Retina (tissue), 1 donor: ENCODE results near the gene ANKFN1.

ENCODE experiments used
- DNase-seq: peaks from one replicate; pipeline ENCODE4 v3.0.0-alpha.2; 2016

ANKFN1 gene

DNA sequence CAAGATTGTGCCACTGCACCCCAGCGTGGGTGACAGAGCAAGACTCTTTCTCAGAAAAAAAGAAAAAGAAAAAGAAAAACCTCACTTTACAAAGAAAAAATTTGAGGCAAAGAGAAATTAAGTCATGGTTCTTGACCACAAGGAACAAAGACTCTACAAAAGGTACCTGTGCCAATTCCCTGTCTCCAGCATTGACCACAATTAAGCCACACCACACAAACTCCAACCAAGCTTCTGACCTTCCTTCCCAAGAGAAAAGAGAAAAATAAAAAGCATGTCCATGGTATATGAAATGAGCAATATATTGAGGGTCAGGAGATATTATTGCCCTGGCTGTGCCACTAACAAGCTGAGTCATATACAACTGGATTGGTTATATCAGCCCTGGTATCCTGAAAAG, 293.9 kb downstream of the ANKFN1 start:
- DNase-seq: no peak

DNA sequence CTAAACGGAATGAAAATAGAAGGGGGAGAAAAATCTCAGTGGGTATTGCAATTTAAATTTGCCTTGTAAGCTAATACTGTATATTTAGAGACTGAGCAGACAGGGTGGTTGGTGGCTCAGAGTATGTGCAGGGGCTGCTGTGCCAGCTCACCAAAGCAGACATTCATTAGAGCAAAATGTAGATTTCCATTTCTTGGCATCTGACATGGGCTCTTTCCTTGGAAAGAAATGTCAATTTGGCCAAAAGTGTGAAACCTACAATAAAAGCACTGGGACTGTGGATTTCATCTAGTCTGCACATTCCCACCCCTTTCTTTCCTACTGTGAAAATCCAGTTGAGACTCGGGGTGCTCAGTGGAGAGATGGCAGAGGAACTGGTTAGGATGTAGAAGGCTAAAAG, 295.1 kb downstream of the ANKFN1 start:
- no peak for DNase-seq

DNA sequence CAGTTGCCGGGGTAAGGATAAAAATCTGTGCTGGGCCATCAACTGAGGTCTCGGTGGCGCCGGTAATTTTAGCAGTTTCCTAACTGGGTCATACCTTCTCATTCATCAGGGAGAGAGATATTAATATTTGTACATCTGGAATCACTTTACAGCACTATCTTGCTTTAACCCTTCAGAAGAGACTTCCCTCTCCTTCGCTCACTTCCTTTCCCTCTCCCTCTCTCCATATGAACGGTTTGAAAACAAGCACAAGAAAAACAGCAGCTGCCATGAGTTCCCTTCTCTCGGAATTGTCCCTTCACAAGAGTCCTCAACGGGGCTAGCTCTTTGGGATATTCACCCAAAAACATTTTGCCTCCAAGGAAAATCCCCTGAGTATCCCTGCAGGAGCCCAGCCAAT, 295.9 kb downstream of the ANKFN1 start:
- no peak for DNase-seq

DNA sequence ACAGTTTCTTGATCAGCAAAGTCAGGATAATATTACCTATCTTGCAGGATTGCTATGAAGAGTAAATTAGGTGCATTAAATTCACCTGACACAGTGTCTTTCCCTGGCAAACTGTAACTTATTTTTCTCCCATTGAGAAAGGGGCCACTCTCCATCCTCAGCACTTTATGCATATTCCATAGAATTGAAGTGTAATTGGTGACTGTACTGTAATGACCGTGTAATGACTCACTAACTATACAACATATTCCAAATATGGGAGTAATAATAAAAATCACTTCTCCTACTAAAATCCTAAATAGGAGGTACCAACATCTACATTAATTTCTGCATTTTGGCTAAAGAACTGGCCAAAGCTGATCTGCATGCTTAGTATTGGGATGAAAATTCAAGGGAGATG, 298.4 kb downstream of the ANKFN1 start:
- no peak for DNase-seq

DNA sequence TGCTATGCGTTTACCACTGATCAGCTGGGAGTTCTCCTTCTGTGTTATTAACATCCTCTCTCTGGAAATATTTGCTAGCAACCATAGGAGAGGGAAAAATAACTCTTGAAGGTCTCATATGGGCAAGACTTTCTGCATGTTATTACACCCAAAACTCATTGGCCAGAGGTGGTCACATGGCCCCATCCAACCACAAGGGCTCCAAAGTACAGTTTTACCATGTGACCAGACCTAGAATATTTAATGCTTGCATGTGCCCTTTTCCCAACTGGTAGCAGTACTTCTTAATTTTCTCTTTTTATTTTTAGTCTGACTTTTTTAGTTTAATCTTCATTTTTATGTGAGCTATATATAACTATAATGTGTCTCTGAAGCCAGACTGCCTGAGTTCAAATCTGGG, 299.2 kb downstream of the ANKFN1 start:
- DNase-seq: no peak

DNA sequence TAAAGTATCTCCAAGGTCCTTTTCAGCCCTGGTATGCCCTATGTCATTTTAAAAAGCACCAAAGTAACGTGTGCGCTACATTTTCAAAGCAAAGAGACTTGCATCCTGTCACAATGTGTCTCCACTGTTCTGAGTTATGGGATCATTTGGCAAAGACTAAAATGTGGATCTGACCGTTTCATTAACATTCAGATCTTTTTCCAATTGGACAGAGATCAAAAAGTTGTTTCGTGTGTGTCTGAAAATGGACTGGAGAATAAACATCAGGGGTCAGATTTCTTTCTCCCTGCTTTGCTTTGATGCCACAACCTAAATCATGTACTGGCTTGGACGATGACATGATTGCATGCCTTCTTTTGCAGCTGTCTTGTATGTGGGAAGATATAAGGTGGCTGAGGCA, 304.2 kb downstream of the ANKFN1 start:
- no peak for DNase-seq

DNA sequence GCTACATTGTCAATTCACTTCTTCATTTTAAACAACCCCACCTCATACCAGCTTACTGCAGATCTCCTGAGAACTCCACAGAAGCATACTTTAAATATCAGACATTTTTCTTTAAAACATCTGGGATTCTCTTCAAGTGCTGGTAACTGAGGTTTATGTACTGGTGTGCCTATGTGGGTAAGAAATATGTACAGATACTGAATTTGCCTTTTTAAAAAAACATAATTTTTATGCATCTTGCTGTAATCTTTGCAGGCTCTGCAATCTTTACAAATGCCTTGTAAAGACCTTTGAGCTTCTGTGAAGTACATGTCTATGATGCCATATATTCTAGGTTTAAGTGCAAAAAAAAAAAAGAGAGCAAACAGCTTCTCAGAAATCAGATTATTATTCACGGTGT, 312.6 kb downstream of the ANKFN1 start:
- DNase-seq: no peak

DNA sequence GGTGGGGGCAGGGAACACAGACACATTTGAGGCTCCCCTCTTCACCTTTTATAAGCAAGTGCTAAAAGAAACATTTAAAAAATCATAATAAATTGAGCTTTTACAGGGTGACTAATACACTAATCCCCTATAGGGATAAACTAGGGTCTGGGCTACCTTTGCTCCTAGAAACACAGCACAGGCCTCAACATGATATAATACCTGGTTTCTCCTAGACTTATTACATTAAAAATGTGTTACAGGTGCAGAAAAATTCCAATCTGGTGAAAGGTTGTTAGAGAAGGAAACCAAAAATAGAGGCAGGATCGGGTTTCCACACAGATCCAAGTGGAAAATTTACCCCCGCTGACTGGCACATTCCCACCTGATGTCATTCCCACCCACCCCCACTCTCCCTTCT, 315.6 kb downstream of the ANKFN1 start:
- no peak for DNase-seq

DNA sequence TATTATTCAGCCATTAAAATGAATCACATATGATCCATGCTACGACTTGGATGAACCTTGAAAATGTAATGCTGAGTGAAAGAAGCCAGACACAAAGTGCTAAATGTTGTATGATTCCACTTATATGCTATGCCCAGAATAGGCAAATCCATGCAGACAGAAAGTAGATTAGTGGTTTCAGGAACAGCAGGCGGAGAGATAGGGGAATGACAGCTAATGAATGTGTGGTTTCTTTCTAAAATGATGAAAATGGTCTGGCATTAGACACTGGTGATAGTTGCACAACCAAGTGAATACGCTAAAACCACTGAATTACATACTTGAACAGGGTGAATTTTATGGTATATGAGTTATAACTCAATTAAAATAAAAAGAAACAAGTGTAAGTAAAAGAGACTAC, 318.4 kb downstream of the ANKFN1 start:
- DNase-seq: no peak

DNA sequence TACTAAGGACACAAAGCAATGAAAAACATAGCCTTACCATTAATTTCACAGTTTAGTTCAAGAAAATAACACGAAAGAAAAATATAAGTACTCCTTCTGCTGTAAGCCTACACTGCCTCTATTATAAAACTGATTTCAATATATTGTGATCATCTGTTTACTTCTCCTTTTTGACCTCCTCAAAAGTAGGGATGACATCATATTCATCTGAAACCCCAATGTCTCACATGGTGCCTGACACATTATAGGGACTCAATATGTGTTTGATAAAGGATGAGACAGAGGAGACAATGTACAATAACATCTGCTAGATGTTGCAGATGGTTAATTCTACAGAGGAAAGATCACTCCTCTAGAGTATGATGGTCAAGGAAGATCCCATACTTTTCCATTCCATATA, 321.8 kb downstream of the ANKFN1 start:
- DNase-seq: no peak

DNA sequence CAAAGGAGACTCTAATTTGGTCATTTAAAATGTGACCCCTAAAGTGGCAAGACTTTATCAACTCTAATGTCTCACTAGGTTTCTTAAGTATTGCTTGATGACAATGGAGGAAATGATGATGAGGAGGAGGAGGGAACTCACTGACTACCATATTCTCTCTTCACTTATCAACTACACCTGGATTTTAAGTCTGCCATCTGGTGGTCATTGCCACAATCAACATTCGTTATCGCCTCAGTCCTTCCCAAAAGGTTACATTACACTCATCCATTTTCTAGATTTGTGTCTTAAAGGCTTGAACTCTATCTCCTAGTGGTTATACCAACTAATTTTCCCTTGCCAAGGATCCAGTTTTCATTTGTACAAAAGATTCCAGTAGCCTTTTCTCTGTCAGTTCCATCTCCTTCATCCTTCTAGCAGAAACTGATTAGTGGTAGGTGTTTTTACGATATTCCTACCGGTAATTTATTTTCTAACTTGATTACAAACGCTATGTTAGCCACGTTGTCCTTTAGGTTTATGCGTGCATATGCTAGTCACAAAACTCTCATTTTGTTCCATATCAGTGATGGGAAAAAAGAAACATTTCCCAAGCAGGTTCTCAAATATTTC, 325.7 kb downstream of the ANKFN1 start:
- DNase-seq: no peak

DNA sequence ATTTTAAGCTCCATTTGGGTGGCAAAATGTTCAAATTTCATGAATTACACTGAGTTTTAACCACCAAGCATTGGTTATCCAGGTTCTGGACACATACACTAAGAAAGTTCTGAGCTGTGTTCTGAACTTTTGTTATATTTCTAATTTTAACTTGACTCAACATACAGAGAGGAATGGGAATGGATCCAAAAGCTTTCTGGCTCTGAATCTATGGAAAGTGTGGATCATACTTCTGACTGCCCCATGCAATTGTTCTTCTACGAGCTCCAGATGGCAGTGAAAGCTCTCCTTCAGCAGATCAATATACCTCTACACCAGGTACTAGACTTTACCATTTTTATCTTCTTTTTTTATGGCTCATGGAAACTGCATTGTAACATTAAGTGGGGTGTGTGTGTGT, 327.2 kb downstream of the ANKFN1 start:
- DNase-seq: no peak

DNA sequence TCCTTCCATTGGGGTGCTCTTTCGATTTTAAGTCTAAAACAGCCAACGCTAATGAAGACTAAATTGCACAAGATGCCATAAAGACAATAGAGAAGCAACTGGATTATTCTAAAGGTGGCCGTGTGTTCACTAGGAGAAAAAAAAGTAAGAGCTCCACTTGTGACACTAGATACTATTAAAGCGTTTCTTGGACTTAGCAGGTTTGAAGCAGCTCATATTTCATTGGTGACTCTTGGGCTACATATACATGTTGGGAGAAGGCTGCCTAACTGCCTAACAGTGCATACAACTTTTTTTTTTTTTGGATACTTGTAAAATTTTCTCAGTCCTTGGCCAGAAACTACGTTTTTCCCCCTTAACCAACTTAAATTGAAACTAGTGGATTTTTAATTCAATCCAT, 328.4 kb downstream of the ANKFN1 start:
- DNase-seq: no peak

DNA sequence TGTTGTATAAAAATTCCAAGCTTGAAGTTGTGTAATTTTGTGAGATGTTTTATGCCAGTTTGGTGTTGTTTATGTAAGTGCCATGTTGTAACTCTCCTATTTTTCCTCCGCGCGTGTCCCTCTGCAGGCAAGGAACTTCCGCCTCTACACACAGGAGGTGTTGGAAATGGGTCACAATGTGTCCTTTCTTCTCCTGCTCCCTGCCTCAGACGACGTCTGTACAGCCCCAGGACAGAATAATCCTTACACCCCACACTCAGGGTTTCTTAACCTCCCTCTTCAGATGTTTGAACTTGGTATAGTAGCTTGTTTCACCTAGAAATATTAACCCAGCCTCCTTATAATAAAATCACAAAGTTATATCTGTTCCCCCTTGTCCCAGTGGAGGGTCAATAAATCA, 329.0 kb downstream of the ANKFN1 start:
- DNase-seq: no peak

DNA sequence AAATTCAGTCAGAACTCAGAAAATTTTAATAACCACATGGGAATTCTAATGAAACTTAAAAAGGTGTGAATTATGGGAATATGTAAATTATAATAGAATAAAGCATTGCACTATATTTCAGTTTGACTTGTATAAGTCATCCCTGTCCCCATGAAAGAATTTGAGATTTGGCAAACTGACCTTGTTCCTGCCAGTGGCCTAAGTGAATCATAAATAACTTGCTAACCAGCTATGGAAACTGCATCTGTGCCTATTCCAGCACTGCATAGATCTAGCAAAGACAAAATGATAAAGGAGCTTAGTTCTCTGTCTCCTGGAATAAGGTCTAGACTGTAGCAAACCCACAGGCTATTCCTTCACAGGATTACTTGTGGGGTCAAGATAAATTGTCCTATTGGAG, 333.5 kb downstream of the ANKFN1 start:
- DNase-seq: no peak

DNA sequence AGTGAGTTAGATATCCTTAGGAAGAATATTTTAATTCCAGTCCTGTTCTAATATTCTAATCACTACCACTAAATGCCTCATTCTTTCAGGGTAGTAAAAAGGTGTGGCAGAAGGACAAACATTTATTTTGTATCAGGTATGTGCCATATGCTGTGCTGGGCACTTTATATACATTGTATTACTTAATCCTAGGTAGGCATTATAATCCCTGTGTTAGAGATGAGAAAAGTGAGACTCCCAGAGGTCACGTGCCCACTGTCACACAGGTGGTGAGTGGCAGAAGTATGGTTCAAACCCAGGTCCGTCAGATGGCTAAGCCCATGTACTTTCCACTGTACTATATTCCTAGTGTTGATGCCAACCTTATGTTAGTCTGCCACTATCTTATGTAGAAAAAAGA, 335.5 kb downstream of the ANKFN1 start:
- no peak for DNase-seq

DNA sequence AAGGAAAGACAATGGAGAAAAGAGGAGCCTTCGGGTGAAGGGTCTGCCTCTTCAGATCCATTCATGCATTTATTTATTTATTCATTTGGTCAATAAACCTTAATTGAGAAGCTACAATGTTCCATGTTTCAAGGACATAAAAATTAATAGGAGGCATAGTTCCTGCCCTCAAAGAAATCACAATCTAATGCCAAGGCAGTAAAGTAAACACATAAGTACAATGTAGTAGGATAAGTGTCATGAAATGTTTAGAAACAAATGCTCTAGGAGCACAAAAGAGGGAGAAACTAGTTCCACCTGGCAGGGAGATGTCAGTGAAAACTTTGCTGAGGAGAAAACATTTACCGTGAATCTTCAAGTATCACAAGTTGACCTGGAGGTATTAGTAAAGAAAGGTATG, 336.7 kb downstream of the ANKFN1 start:
- no peak for DNase-seq

DNA sequence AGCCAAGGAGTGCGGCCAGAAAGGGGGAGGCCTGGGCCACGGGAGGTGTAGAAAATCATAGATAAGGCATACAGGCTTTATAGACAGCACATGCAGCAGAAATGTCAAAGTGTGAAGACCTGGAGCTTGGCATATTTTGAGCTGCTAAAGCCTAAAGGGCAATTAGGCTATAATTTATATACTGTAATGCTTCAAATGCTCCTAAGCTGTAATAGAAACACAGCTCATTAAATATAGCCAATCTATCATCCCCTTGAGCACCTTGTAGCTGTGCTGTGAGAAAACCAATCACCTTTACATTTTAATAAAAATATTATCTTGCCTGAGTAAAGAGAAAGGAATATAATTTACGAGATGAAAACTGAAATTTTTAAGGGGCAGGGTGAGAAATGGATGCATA, 342.3 kb downstream of the ANKFN1 start:
- no peak for DNase-seq

DNA sequence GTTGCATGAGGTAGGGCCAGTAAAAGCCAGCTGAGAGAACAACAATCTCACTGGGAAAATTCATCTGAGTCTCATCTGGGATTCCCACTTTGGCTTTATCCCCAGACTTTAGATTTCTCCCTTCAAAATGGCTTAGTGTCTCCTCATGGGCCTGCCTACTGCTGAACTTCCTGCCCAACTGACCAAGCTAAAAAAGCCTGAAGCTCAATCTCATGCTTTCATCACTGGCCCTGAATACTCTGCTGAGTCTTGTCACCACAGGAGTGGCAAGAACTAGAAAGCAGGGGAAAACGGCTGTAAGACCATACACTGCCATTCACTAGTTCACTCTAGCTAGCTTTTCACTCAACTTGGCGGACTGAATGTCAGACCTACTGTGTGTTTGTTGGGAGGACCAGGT, 343.9 kb downstream of the ANKFN1 start:
- no peak for DNase-seq

DNA sequence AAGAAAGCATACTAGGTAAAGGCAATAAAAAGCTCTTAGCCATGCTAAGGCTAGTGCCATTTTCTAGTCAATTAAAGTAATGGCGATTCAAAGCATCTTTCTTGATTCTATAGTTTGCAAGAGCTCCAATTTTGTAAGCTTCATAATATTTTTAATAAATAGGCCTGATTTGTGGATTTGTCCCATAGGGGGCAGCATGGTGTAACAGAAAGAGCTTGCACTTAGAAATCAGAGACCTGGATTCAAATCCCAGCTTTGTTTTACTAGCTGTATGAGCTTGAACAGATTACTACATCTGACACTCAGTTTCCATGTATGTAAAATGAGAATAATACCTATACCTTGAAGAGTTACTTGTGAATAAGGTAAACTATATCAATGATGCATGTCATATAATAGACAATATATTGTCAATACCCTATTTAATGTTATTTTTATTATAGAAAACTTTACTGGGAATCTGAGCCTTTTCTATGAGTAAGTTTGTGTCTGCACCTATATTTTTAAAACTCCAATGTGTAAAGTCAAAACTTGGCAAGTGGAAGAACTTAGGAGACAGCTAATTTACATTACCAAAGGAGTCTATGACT, 346.6 kb downstream of the ANKFN1 start:
- no peak for DNase-seq

DNA sequence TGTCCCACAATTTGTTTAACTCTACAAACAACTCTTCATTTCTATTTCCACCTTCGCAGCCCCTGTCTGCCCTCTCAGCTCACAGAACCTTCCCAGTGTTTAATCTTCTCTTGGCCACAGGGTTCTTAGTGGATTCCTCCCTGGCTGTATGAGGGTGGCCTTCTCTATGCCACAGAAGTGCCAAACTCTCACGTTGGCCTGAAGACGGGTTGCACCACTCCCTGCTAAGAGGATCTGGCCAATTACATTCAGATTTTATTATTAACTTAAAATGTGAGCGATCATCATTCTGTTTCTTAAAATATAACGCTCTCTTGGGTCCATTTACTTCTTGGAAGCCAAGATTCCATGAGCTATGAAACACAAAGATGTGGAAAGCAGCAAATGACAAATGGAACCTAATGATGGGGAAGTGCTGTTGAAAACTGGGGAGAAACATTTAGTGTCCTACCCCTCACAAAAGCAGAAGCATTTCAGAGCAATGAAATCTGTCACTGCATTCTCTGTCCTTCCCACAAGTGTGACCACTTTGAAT, 348.9 kb downstream of the ANKFN1 start:
- no peak for DNase-seq

DNA sequence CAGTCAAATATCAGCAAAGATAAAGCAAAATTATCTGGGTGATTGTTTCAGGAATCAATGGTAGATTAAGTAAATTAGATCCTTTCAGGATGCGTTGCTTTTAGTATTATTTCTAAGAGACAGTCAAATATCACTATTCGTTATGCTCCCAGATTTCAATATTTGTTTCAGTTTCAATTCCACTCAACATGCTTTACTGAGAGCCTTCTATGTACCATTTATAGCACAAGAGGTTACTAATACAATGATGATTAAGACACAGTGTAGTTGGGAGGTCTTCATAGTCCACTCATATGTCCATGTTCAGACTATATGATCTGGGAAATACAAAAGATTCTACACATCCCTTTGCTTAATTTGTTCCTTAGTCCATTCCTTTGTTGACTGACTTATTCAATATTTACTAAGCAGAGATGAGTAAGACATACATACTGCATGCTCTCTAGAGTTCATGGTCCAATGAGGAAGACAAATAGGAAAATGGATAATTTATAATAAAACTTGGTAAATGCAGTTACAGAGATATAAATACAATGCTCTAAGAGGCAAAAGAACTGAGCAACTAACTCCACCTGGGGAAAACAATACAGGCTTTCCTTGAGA, 352.0 kb downstream of the ANKFN1 start:
- no peak for DNase-seq

DNA sequence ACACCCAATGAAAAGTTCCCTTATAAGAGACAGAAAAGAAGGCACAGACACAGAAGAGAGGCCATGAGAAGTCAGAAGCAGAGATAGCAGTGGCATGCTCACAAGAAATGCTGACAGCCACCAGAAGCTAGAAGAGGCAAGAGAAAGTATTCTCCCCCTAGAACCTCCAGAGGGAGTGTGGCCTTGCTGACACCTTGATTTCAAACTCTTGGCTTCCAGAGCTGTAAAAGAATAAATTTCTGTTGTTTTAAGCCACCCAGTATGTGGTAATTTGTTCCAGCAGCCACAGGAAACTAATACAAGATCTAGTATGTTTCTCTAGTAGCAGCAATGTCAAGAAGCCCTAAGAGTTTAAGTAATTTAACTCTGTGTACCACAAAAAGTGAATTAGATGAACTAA, 353.1 kb downstream of the ANKFN1 start:
- no peak for DNase-seq

DNA sequence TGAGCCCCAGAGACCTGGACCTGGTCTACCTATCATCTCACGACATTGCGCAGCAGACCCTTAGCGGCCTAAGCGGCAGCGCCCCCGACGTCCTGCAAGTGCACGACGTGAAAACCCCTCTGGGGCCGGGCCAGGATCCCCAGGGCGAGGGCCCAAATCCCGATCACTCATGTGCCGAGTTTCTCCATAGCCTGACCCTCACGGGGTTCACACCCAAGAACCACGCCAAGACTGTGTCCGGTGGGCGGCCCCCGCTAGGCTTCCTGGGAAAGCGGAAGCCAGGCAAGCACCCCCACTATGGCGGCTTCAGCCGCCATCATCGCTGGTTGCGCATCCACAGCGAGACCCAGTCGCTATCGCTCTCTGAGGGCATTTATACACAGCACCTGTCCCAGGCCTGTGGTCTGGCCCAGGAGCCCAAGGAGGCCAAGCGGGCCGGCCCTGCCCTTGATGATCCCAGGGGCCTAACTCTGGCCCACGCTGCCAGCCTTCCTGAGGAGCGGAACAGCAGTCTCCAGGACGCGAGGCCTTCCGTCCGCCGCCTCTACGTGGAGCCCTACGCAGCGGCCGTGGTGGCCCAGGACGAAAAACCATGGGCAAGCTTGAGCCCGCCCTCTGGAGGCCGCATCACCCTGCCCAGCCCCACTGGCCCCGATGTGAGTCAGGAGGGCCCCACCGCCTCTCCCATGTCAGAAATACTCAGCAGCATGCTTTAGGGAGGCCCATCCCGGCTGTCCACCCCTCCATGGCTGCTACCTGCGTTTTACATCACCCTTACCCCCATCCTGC, 357.5 kb downstream of the ANKFN1 start:
- no peak for DNase-seq
